ENCODE measurements around the gene CMTM1. TPM values are rescaled to one million over a fixed set of nuclear protein-coding genes. Genes with fewer than 3 reads are reported as not detected.

CMTM1 gene
- polyA plus RNA-seq, 1 donor (not counting 4 experiments of a cell fraction or from before 2014, with no cell fraction given): 0.24 TPM

DNA sequence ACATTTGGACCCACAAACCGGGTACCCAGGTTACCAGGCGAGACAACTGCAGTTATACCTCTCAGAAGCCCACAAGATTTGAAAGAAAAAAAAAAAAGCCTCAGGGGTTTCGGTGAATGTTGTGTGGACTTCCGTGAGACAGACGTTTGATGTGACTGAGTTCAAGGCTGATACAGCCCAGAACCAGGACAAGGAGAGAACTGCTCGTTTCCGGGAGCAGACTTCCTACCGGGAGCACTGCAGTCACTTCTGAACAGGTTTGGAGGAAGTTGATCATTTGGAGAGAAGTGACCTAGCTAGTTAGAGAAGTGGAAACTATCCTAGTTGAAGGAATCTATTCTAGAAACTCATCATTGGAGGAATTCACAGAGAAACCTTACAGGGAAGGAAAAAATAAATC is 13.0 kb upstream of the CMTM1 start:
- H3K27ac ChIP-seq (ENCODE audit: control insufficient read depth, insufficient read depth, low read length): no peak overlapping the region
- dilution Hi-C loops (cut with MboI; ENCODE audit: extremely low pct_ligation_motif_present, low sequenced_read_pairs): no loop called here
- no peaks in the 10 kb centered on the region for H3K9me1 ChIP-seq (ENCODE audit: control insufficient read depth, extremely low read depth, insufficient read depth, low read length)
- TF ChIP-seq, protein P1, sequence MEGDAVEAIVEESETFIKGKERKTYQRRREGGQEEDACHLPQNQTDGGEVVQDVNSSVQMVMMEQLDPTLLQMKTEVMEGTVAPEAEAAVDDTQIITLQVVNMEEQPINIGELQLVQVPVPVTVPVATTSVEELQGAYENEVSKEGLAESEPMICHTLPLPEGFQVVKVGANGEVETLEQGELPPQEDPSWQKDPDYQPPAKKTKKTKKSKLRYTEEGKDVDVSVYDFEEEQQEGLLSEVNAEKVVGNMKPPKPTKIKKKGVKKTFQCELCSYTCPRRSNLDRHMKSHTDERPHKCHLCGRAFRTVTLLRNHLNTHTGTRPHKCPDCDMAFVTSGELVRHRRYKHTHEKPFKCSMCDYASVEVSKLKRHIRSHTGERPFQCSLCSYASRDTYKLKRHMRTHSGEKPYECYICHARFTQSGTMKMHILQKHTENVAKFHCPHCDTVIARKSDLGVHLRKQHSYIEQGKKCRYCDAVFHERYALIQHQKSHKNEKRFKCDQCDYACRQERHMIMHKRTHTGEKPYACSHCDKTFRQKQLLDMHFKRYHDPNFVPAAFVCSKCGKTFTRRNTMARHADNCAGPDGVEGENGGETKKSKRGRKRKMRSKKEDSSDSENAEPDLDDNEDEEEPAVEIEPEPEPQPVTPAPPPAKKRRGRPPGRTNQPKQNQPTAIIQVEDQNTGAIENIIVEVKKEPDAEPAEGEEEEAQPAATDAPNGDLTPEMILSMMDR (optimal IDR thresholded peaks at IDR 0.05 in 1 of 3, IDR thresholded peaks at IDR 0.05 in 1 of 3, conservative IDR thresholded peaks at IDR 0.05 in 1 of 3; ENCODE audit: extremely low read depth in 1 of 3, insufficient read depth in 2 of 3, low read length in 3 of 3): no peak
- no peak for TF ChIP-seq EZH2 (IDR thresholded peaks at IDR 0.05; ENCODE audit: low read length)
- H3K9me3 ChIP-seq (ENCODE audit: control insufficient read depth, low read depth, low read length): no peaks in the 10 kb centered on the region
- FAIRE-seq (no peak), DNase-seq (ENCODE audit: low read depth, low spot score) (no peak)
- H3K4me2 ChIP-seq (ENCODE audit: control insufficient read depth, extremely low read depth, insufficient read depth, low read depth, low read length): peak overlapping the region; percentile 90
- H3K79me2 ChIP-seq (ENCODE audit: control insufficient read depth, insufficient read depth, low read length): no peaks in the 10 kb centered on the region
- no peak overlapping the region for H3K9ac ChIP-seq (ENCODE audit: control insufficient read depth, extremely low read depth, insufficient read depth, low read length)
- H3K4me1 ChIP-seq (ENCODE audit: control insufficient read depth, extremely low read depth, insufficient read depth, low read length): peaks cover 22% of the 10 kb centered on the region
- H2AFZ ChIP-seq (ENCODE audit: control insufficient read depth, low read length): no peak overlapping the region
- no peaks in the 10 kb centered on the region for H4K20me1 ChIP-seq (ENCODE audit: control insufficient read depth, extremely low read depth, insufficient read depth, low read length)
- H3K36me3 ChIP-seq (ENCODE audit: control insufficient read depth in 2 of 2, extremely low read depth in 1 of 2, insufficient read depth in 2 of 2, low read length in 2 of 2): no peaks in the 10 kb centered on the region
- H3K4me3 ChIP-seq (ENCODE audit: control insufficient read depth in 2 of 3, extremely low read depth in 1 of 3, insufficient read depth in 2 of 3, low read depth in 1 of 3, low read length in 3 of 3): peak overlapping the region in 2 of 3 experiments; percentile 1 to 52
- H3K27me3 ChIP-seq (ENCODE audit: control insufficient read depth, extremely low read depth, insufficient read depth, low read length): no peaks in the 10 kb centered on the region

GRCh38 chr16:66554021-66554420 is 12.2 kb upstream of the CMTM1 start:
- Histone ChIP-seq H3K9me3 (ENCODE audit: control insufficient read depth, low read depth, low read length) (no peaks in the 10 kb centered on the region), H2AFZ (ENCODE audit: control insufficient read depth, low read length) (no peak overlapping the region), H3K4me2 (ENCODE audit: control insufficient read depth, extremely low read depth, insufficient read depth, low read depth, low read length) (no peak overlapping the region), H3K9me1 (ENCODE audit: control insufficient read depth, extremely low read depth, insufficient read depth, low read length) (no peaks in the 10 kb centered on the region), H3K9ac (ENCODE audit: control insufficient read depth, extremely low read depth, insufficient read depth, low read length) (no peak overlapping the region), H3K4me3 (ENCODE audit: control insufficient read depth in 2 of 3, extremely low read depth in 1 of 3, insufficient read depth in 2 of 3, low read depth in 1 of 3, low read length in 3 of 3) (no peak overlapping the region), H3K79me2 (ENCODE audit: control insufficient read depth, insufficient read depth, low read length) (no peaks in the 10 kb centered on the region), H3K27me3 (ENCODE audit: control insufficient read depth, extremely low read depth, insufficient read depth, low read length) (no peaks in the 10 kb centered on the region), H3K27ac (ENCODE audit: control insufficient read depth, insufficient read depth, low read length) (no peak overlapping the region), H4K20me1 (ENCODE audit: control insufficient read depth, extremely low read depth, insufficient read depth, low read length) (no peaks in the 10 kb centered on the region), H3K36me3 (ENCODE audit: control insufficient read depth in 2 of 2, extremely low read depth in 1 of 2, insufficient read depth in 2 of 2, low read length in 2 of 2) (no peaks in the 10 kb centered on the region), H3K4me1 (ENCODE audit: control insufficient read depth, extremely low read depth, insufficient read depth, low read length) (peaks cover 21% of the 10 kb centered on the region)
- FAIRE-seq: no peak
- no peak for TF ChIP-seq EZH2 (IDR thresholded peaks at IDR 0.05; ENCODE audit: low read length)
- TF ChIP-seq, protein P1 (optimal IDR thresholded peaks at IDR 0.05 in 1 of 3, IDR thresholded peaks at IDR 0.05 in 1 of 3, conservative IDR thresholded peaks at IDR 0.05 in 1 of 3; ENCODE audit: extremely low read depth in 1 of 3, insufficient read depth in 2 of 3, low read length in 3 of 3): no peak
- DNase-seq (ENCODE audit: low read depth, low spot score): no peak
- dilution Hi-C loops (cut with MboI; ENCODE audit: extremely low pct_ligation_motif_present, low sequenced_read_pairs): no loop called here
